Activated CD4-positive, alpha-beta T cell treated with anti-CD3 and anti-CD28 coated beads, Interleukin-2, amount 50 U/mL, for 24 hours (primary cell): ENCODE data around the gene SAFB.

Source experiments
- DNase-seq, 2 donors: peaks; one replicate each; pipeline ENCODE4 v3.0.0-alpha.2; 2020; ENCODE audit warnings: low read depth in 1 of 2, low spot score in 1 of 2

The SAFB gene

DNA sequence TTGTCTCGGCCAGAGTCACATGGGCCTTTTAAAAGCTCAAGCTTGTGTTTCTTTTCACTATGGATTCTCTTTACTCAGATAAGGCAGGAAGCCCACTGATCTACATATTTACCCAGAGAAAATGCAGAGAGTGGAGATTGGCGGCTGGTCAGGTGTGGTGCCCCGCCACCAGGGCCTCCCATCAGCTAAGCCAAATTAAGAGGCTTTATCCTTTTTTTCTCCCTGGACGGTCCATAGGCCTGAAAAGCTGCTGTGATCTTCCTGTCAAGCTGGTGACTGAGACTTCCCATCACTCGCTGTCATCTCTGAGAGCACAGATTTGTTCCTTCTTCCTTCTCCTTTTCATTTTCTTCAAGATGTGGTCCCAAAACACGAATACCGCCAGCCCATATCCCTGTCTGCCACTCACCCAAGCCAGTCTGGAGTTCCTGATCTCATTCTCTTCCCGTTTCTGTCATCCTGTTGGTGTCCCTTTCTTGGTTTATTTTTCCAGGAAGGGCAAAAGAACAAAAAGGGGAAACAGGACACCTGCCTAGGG, 1.9 kb downstream of the SAFB start:
- DNase-seq, result no peak

DNA sequence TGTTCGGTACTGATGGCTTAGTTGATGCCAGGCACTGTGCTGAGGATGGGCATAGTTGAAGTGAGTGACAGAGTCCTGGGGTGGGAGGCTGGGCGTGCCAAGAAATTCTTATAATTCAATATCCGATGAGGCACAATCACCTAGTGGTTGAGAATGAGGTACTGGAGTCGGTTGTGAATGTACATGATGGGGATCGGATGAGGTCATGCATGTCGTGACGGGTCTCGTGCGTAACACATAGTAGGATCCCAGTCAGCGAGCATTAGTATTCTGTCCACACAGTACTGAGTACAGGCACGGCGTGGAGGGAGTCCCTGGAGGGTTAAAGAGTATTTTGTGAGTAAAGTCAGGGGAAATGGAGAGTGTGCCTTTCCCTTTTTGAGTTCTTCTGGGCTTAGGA, 2.8 kb downstream of the SAFB start:
- no peak for DNase-seq

DNA sequence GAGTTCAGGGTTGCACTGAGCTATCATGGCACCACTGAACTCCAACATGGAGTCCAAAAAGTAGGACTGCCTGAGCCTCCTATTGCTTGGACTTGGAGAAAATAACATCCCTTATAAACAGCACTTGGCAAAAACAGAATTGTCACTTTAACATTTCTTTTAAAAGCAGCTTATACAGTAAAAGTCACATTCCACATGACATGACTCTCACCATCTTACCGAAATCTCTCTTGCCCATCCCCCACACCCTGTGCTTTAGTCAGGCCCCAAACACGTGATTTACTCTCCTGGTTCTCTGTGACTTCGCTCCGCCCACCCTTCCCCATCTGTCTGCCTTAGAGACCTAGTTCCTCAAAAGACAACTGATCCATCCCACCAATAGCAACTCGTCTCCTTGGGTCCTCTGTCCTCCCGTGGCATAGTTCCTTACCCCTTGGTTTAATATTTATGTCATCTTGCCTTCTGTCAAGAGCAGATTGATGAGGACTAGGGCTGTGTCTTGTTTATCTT, 4.6 kb downstream of the SAFB start:
- peak in 1 of 2 donors; percentile 11 for DNase-seq

DNA sequence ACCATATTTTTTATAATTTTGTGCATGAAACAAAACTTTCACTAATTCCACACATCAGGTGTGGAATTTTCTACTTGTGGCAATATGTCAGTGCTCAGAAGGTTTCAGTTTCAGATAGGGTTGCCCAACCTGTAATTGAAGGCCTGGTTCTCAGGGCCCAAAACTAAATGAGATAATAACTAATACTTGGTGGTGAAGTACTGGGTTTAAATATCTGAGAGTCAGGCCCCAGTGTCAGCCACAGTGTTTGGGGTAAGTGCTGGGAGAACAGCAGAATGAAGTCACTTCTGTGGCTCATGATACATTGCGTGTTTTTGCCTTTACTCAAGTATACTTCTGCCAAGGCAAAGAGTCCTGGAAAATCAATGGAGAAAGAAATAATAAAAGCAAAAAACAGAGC, 5.6 kb downstream of the SAFB start:
- DNase-seq, result no peak

DNA sequence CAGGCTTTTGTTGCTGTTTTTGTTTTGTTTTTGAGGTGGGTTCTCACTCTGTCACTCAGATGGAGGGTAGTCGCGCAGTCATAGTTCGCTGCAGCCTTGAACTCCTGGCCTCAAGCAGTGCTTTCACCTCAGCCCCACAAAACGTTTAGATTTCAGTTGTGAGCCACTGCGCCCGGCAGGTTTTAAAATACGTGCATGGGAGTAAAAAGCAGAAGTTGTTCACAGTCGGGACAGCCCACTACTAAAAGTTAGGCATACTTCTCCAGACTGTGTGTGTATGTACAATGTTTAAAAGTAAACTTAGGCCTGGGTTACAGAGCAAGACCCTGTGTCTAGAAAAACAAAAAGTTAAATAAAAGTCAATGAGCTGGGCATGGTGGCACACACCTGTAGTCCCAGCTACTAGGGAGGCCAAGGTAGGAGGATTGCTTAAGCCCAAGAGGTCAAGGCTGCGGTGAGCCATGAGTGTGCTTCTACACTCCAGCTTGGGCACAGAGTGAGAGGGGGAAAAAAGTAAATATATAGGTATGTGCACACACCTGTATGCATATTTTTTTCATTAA, 6.1 kb downstream of the SAFB start:
- DNase-seq, result no peak

DNA sequence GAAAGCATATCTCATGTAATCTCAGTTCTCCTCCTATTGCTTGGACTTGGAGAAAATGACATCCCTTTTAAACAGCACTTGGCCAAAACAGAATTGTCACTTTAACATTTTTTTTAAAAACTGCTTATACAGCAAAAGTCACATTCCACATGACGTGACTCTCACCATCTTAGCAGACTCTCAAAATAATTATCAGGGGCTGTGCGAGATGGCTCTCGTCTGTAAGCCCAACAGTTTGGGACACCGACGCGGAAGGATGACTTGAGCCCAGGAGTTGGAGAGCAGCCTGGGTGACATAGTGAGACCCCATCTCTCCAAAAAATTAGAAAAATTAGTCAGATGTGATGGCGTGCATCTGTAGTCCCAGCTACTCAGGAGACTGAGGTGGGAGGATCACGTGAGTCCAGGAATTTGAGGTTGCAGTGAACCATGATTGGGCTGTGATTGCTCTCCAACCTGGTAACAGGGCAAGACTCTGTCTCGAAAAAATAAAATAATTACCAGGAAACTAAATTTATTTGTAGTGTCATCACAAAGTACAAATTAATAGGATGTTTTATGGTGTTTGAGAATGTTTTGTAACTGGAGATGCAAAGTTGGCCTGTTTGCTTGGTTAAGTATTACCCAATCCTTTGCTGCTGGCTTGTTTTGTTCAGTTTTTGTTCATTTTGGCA, 8.8 kb downstream of the SAFB start:
- DNase-seq, result no peak

DNA sequence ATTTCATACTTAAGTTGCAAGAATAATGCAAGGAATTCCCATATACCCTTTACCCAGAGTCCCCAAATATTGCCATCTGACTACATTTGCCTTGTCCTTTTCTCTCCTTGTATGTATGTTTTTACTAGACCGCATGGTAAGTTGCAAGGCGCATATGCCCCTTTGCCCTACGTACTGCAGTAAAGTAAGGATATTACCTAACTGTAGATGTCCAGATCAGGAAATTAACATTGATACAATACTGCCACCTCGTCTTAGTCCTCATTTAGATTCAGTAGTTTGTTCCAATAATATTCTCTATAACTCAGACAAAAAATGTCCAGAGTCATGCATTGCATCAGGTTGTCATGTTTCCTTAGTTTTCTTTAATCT, 9.3 kb downstream of the SAFB start:
- no peak for DNase-seq

DNA sequence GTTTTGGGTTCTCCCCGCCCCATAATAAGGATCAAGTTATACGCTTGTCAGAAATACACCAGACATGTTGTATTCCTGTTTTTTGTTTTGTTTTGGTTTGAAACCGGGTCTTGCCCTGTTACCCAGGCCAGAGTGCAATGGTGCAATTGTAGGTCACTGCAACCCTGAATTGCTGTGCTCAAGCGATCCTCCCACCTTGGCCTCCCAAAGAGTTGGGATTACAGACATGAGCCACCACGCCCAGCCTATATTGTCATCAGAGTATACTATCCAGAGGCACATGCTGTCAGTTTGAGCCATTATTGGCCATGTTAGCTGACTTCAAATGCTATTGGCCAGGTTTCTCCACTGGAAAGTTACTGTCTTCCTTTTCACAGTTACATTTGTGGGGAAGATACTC, 9.8 kb downstream of the SAFB start:
- DNase-seq, result no peak

DNA sequence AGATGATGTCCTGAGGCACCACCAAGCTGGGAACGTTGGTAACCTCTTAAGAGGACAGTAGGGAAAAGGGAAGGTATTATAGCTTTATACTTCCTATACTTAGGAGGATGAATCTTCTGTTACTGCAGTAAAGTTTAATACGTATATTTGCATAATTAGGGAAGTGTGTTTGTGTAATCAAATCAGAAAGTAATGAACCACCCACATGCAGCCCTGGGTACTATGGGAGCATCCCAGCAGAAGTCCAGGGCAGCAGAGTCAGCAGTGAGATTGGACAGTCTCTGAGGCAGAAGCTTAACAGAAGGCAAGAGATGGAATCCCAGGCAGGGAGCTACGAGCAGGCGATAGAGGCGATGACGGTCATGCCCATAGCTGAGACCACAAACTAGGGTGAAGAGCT, 12.5 kb downstream of the SAFB start:
- DNase-seq, result no peak

DNA sequence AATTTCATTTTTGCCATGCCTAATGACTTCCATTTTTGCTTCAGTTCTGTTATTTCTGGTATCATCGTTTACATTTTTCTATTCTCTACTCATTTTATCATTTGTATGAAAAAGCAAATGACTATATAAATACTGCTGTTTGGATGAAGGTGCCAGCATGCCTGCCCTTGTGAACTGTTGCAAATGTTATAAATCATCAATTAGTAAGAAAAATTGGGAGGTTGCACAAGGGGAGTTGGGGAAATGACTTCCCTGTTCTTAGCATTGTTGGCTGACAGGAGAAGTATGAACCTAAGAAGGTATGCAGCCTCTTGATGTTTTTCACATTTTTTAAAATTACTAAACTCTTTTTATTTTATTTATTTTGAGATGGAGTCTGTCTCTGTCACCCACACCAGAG, 15.1 kb downstream of the SAFB start:
- DNase-seq, result no peak

DNA sequence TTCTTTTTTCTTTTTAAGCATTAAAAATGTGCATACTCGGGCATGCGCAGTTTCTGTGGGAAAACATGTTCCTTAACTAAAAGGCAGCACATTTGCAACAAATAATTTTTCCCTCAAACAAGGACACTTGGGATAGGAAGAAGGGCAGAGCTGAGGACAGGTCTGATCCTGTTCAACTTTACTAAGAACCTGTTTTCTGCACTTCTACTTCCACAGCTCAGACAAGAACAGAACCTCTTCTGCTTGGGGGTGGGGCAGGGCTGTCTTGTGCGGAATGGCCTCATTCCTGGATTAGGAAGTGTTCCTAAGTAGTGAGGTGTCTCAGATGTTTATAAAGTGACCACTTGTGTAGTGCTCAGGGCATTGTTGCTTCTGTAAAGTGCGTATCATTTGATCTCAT, 18.3 kb downstream of the SAFB start:
- DNase-seq, result no peak

DNA sequence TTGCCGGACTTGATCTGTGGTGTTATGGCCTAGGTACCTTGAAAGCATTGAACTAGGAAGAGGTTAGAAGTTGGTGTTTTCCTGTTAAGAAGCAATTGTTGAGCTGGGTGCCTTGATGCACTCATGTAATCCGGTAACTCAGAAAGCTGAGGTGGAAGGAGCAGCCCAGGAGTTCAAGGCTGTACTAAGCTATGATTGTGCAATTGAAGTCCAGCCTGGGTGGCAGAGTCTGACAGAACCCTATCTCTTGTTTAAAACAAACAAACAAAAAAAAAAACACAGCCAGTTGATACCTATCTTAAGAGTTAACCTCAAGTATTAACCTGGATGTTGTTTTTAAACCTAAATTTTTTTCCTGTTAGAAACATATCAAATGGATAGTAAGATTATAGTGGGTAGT, 19.3 kb downstream of the SAFB start:
- DNase-seq, result no peak

DNA sequence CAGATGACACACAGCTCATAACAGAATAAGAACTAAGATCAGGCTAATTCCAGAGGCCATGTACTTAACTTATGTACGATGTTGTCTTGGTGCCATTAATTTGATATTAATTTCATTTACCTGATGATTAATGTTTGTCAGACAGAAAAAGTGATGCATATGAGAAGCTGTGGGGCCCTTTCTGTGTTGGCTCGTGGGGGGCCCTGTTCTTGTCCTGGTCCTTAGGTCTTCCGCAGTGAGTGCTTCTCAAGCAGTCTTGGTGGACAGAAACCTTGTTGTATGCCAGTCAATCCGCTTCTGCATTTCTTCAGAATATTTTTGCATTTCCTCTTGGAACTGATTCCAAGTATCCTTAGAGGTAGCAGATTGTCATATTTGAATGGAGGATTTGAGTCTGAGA, 20.2 kb downstream of the SAFB start:
- no peak for DNase-seq

DNA sequence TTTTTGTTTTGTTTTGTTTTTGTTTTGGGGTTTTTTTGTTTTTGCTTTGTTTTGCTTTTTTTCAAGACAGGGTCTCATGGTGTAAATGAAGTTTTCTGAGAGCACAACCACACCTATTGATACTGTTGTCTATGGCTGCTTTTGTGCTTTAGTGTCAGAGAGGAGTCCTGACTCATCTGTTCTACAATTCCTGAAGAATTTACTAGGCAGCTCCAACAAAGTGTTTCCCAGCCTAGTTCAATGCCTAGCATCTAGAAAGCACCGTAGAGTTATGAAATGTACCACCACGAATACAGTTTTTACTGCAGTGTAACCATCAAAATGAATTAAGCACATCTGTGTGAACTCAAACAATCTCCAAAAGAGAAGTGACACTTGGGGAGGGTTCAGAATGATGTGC, 21.2 kb downstream of the SAFB start:
- DNase-seq, result no peak

DNA sequence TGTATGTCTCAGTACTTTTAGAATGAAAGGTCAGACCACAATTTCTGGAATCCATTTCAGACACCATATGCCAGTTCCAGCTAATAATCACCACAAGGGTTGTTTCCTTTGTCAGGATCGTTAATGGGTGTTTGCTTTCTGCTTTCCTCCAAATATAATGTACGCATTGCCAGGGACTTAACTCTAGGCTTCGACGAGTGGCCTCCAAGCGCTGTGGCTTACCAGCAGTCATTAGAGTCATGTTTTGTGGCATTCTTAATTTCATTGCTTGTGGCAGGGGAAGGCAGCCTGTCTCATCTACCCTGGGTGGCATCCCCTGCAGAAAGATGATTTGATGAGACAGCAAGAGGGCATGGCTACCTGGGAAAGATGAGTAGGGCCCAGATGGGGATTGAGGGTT, 22.5 kb downstream of the SAFB start:
- DNase-seq, result no peak

DNA sequence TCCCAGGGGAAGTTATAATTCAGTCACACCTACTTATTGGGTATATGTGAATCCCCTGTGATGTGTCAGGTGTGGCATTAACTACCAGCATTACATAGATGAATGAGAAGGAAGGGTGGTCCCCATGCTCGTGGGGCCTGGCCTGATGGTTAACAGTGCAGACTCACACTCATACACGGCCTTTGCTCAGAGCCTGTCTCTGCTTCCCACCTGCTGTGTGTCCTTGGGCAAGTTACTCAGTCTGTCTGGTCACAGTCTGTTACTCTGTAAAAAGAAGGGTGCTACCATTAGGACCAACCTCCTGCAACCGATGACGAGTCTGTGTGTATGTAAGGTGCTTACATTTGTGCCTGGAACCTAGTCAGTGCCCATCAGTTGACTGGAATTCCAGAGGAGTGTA, 23.8 kb downstream of the SAFB start:
- DNase-seq, result no peak

DNA sequence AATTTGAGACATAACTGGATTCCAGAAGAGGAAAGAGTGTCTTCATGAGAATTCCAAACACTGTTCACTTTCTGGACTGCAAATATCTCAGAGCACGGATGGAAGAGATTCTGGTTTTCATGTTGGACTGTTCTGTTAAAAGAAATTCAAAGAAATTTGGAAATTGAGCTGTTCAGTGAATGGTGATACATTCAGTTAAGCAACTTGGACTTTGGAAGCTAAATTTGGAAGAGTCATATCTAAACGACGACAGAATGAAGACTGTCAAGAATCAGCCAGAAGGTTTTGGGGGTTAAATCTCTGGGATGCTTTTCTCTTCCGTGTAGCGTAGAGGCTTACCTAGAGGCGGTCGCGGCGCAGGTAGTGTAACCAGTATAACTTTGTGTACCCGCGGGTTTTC, 25.6 kb downstream of the SAFB start:
- DNase-seq, result no peak

DNA sequence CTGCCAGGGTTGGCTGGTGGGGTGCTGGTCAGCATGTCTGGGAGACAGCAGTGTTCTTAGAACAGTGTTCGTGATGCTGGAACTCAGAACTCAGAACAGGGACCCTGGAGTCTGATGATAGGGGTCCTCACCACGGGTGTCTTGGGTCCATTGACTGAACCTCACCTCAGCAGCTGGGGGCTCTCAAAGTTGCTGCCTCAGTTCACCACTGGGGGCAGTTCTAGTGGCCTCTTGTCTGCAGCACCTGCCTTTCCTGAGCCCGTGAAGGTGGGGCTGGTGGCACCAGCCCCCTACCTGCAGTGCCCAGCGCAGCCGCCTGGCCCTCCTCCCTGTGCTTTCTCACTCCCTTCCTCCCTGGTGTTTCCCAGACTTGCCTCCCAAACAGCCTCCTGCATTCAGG, 28.5 kb downstream of the SAFB start:
- DNase-seq, result no peak

DNA sequence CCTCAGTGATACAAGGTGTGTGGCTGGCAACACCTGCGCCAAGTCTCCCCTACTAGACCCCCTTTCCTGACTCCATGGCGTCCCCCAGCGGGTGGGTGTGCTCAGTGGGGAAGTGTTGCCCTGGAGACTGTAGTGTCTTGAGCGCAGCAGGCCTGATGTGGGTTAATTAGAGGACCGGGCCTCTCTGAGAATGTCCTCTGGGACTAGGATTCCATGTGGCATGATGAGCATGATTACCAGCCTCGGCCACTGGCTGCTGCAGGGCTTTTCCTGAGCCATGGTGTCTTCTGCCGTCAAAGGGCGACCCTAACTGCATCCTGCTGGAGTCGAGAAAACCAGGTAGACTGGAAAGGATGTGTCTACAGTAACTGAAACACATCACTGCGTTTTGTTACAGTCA, 29.4 kb downstream of the SAFB start:
- DNase-seq, result no peak

DNA sequence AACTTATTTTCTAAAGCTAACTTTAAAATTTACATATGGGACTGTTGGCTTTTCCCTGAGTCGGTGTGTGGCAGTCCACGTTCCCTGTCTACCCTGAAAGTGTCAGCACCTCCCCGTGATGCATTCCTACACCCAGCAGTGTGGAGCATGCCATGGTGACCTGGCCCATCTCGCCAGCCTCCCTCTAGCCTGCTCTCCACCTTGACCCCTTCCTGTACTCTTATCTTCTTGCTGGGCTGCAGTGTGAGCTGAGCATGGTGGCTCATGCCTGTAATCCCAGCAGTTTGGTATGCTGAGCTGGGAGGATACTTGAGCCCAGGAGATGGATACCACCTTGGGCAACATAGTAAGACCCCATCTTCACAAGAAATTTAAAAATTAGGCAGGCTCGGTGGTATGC, 32.0 kb downstream of the SAFB start:
- no peak for DNase-seq

DNA sequence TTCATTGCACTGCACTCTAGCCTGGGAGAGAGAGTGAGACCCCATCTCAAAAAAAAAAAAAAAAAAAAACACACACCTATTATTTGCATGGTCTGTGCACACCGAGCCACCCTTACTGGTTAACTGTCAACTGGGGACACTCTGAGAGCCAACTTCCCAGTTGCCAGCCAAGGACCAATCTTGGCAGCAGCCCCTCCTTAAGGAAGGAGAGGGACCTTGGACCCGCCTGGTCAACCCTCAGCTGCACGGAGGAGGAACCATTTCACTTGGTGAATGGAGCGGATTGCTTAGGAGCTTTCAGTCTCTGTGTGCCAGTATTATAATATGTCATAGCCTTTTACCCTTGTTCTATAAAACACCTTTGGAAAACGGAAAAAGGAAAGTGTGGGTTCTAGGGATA, 32.5 kb downstream of the SAFB start:
- no peak for DNase-seq

DNA sequence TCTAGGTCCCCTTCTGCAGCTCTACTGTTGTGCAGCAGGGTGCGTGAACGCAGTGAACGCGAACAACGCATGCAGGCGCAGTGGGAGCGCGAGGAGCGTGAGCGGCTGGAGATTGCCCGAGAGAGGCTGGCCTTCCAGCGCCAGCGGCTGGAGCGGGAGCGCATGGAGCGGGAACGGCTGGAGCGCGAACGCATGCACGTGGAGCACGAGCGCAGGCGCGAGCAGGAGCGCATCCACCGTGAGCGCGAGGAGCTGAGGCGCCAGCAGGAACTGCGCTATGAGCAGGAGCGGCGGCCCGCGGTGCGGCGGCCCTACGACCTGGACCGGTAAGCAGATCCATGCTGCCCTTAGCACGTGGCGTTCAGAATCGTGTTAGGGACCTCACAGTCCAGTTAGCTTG, 38.6 kb downstream of the SAFB start:
- DNase-seq, result no peak

DNA sequence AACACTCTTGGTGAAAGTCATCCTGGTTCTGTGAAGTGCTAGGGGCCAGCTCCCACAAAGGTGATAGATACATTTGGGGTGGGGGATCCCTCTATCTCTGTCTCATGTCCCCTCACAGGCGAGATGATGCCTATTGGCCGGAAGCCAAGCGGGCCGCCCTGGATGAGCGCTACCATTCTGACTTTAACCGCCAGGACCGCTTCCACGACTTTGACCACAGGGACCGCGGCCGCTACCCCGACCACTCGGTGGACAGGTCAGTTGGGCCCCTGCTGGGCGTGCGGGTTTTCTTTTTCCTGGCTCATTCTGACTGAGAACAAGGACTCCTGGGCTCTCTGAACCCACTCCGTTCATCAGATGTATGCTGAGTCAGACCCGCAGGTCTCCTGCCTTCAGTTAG, 41.0 kb downstream of the SAFB start:
- DNase-seq, result no peak
